ENCODE data around the gene SORCS2.

SORCS2 gene

GRCh38 chr4:7649741-7650531 is 457.6 kb downstream of the SORCS2 start:
- no peak for TF ChIP-seq CTCF (conservative IDR thresholded peaks at IDR 0.05)
- H3K27ac ChIP-seq = no peak overlapping the region

DNA sequence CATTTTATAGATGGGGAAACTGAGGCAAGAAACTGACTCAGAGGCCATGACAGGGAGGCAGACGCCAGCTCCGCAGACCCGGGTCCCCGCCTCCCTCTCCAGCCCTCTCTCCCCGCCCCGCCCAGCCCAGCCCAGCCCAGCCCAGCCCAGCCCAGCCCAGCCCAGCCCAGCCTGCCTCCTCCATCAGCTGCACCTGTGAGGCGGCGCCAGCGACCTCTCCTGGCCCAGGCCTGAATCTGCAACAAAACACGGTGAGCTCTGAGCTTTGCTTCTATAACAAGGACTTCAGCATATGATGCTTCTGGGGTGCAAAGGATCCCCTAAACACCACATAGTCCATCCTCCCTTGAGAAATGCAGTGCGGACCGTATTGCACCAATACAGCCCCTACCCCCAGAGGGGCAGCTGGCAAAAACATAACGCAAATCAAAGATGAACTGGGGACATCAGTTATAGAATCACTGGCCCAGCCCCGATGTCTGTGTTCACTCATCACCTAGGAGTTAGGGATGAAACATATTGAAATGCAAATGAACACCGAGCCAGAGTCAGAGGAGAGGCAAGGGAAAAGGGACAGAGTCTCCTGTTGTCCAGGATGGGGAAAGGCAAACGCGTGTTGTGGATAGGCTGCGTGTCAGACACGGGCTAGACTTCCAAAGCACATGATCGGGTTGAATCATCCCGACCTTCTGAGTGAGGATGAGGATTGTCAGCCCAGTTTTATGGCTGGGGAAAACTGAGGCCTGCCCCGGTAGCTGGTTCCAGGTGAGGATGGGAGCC is 458.5 kb downstream of the SORCS2 start:
- 0 out of 2 replicates have a peak, but pooled peaks have one; percentile 8 for TF ChIP-seq CTCF (conservative IDR thresholded peaks at IDR 0.05)
- H3K27ac ChIP-seq = no peak overlapping the region

DNA sequence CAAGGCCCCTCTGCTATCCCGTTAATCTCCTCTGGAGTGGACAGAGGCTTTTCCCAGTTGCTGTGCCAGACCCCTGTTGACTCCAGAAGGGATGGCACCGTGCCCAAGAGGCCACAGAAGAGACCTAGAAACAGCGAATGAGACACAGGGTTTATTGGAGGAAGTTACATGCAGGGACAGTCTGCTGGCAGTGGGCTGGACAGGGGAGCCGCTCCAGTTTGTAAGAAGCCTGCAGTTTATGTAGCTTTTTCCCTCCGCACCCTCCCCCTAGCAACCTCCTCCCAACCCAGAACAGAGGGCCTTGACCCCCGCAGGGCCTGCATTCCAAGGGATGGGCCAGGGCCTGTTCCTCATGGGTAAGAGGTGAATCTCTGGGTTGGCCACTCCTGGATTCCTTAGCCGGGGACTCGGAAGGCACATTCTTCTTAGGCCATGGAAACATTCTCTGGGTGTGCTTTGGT is 459.2 kb downstream of the SORCS2 start:
- TF ChIP-seq CTCF (conservative IDR thresholded peaks at IDR 0.05) = no peak
- no peak overlapping the region for H3K27ac ChIP-seq

DNA sequence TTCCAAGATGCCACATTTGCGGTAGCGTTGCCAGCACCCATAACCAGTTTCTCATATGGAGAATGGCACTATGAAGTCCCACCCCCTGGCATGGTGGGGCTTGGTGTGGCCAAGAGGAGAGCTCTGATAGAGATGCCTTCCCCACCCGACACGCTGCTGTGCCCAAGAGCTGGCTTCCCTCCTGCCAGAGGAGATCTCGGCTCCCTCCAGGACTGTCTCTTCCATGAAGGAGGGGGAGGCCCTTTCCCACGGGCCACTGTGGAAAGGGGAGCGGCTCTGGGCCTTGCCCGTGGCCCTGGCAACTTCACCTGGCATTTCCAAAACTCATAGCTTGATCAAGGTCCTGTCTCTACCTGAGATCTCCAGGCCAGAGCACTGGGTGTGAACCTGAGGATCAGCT is 459.7 kb downstream of the SORCS2 start:
- no peak for TF ChIP-seq CTCF (conservative IDR thresholded peaks at IDR 0.05)
- H3K27ac ChIP-seq = no peak overlapping the region

DNA sequence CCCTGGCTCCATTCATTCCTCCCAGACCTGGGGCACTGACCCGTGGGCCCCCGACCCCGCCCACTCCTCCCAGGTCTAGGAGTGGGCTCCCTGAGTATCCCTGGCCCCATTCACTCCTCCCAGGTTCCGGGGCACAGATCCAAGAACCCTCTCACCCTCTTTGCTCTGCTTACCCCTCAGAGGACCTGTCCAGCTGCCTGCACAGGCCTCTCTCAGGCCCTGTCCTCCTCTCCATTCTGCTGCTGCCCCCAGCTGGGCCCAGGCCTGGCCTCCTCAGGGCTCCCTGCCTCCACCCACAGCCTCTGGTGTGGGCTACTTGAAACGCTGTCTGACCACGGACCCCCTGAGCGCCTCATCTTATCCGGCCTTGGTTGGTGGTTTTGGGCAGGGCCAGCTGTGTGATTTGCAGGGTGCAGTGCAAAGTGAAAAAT is 460.1 kb downstream of the SORCS2 start:
- H3K27ac ChIP-seq = no peak overlapping the region

GRCh38 chr4:7652906-7653305 is 460.6 kb downstream of the SORCS2 start:
- no peak overlapping the region for H3K27ac ChIP-seq
- TF ChIP-seq CTCF (conservative IDR thresholded peaks at IDR 0.05) = no peak

More for the DNA sequence above, 460.1 kb downstream of the SORCS2 start:
- TF ChIP-seq CTCF (conservative IDR thresholded peaks at IDR 0.05) = no peak
